ENCODE results near the gene PIGU.
"Not testable (repeated sequence)": the region's sequence is repeated elsewhere in the genome, so short reads cannot be mapped to it uniquely, and the experiment has no call there.

Gene PIGU, protein sequence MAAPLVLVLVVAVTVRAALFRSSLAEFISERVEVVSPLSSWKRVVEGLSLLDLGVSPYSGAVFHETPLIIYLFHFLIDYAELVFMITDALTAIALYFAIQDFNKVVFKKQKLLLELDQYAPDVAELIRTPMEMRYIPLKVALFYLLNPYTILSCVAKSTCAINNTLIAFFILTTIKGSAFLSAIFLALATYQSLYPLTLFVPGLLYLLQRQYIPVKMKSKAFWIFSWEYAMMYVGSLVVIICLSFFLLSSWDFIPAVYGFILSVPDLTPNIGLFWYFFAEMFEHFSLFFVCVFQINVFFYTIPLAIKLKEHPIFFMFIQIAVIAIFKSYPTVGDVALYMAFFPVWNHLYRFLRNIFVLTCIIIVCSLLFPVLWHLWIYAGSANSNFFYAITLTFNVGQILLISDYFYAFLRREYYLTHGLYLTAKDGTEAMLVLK

GRCh38 chr20:34676642-34677373, at the start of gene PIGU:
PIGU (minus strand) TSS chr20:34677092; CDS start chr20:34677085, 7 bp downstream.
- peak; percentile 95 to 96 for DNase-seq

DNA sequence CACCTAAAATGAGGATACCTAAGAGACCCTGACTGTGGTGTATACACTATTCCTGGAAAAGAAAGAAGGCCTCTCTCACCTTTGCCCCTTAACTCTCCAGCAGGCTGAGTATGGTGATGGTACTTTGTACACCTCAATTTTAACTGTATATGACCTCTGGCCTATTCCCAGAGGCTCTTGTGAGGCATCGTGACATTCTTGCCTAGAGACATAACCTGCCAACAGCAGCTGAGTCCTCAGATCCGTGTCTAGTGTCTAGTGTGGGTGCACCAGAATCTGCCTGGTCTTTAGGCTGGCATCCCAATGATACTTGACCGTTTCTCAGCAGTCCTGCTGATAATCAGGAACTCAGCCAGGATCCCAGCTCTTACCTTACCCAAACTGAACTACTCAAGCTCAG, 47.3 kb upstream of the PIGU start:
- DNase-seq: no peak

DNA sequence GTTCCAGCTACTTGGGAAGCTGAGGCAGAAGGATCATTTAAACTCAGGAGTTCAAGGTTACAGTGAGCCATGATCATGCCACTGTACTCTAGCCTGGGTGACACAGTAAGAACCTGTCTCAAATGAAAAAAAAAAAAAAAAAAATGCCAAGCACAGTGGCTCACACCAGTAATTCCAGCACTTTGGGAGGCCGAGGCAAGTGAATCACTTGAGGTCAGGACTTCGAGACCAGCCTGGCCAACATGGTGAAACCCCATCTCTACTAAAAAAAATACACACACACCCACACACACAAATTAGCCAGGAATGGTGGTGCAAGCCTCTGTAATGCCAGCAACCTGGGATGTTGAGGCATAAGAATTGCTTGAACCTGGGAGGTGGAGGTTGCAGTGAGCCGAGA, 45.7 kb upstream of the PIGU start:
- DNase-seq: not testable (repeated sequence)

- no peak for DNase-seq
Measured at GRCh38 chr20:34720266-34720665, 43.4 kb upstream of the PIGU start.

GRCh38 chr20:34719242-34720017, 42.5 kb upstream of the PIGU start:
- DNase-seq: not testable (repeated sequence)

GRCh38 chr20:34717230-34718095, 40.6 kb upstream of the PIGU start:
- DNase-seq: no peak

GRCh38 chr20:34716921-34717229, 40.0 kb upstream of the PIGU start:
- DNase-seq: no peak

DNA sequence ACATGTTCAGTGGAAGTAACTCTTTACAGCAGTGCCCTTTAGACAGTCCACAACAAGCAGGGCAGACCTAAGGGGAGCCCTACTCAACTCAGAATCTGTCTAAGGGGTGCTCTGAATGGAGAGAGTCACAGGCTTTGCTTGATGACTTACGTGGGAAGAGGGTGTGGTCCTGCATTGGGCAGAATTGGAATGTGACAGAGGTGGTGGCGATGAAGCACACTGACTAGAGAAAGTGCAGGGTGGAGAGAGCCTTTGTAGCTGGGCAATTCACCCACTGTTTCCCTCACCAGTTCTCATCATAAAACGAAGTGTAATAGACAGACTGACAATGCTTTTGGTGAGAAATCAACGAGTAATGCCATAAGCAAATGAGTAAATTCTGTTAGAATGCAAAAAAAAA, 38.5 kb upstream of the PIGU start:
- no peak for DNase-seq

GRCh38 chr20:34713944-34714515, 37.1 kb upstream of the PIGU start:
- not testable (repeated sequence) for DNase-seq

DNA sequence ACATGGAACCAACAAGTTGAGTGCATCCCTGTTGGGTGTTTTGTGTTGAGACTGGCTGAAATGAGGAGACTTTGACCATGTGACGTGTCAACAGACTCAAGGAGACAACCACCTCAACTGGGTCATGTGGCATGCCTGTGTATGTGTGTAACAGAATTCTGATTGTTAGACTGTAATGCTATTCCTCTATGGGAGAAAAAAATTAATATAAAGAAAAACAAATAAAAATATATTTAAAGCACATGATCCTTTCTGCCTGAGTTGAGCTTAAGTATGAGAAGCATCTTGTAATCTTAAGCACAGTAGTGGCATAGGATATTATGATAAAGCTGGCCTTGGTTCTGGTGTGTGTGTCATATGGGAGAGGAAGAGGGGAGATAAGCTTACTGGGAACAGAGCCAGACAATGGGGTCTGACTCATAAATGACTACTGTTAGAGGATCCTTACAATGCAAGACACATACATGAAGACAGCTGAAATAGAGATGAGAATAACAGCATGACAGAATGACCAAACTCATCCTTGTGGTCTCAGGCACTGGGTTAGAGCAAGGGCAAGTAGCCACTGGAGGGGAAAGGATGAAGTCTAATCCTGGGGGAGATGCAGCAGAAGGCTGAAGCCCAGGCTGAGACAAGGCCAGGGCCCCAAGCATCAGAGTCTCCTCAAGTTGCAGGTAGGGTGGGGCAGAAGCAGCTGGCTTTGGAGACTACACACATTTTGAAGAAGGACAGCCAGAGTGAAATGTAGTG, 36.5 kb upstream of the PIGU start:
- DNase-seq: peak; percentile 43 to 44

DNA sequence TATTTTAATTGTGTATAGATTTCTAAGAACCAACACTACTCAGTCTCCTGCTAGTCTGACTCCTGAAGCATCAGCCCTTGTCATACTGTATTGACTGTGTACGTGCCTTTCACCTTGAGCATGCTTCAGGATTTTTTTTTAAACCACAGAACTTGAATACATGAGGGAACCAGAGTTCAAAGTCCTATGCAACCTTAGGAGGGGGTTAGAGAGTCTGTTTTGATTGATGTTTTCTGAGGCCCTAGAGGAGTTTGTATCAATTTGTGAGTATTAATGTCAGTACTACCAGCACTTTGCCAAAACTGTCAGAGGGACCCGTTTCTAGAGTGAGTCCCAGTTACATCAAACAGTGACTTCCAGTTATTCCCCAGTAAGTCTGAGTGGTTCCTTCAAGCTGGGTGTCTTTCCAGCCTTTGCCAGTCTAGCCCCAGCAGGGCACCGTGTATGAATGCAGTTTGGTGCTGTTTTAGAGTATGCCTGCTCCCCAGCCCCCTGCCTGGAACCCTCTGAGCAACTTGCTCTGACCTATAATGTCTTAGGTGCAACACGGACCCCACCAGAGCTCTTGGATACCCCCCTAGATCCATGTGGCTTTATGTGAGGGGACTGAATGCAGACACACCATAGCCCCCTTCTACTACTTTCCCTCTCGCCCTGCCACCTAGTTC, 35.8 kb upstream of the PIGU start:
- no peak for DNase-seq

DNA sequence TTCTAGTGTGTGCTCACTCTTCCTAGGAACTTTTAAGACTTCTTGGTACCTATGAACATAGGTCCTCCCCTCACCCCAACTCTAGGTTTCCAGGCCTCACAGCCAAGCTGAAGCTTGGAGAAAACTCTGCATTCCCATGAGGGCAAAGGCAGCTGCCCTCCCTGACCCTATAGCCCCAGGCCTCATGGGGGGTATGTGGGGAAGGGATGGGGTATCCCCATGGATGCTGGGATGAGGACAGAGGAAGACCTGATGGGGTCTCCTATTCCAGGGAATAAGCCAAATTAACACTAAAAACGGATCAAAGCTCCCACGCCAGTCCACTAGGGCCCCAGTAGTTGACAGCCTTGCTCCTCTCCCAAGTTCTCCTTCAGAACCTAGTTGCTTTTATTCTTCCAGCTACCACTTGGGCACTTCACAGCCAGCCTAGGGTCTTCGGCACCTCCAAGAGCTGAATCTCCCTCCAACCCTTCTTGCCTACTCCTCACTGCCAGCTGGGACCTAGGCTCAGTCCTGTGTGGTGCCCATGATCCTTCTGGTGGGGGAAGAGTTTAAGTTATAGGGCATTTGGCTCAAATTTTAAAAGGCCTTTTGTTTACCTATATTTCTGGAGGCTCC, 35.0 kb upstream of the PIGU start:
- no peak for DNase-seq

DNA sequence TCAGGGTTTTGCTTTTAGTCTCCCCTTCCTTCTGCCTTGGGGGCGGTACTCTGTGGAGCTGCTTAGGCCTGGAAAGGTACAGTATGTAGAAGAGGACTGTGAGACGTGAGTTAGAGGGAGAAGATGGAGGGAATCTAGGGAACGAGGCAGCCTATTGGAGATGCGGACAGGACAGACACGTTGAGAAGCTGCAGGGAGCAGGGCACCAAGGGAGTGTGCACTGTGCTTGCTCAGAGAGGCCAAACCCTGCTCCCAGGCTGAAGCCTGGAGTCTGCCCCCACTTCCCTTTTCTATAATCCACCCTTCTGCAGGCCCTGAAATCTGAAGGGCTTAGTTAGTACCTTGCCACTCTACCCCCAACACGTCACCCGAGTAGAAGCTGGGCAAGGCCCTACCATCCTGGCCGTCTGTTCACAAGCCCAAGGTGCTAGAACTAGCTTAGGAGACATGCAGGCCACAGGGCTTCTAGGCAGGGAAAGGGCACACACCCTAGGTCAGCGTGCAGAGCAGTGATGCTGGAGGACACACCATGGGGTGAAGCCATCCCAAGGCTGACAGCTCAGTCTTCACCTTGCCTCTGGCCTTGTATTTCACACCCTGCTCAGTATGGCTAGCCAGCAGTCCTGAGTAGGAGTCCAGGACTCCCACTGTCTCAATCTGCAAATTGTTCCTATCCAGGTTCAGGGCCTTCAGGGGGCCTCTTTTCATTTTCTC, 34.1 kb upstream of the PIGU start:
- no peak for DNase-seq

- no peak for DNase-seq
Measured at GRCh38 chr20:34710568-34710839, 33.6 kb upstream of the PIGU start.

GRCh38 chr20:34709831-34710567, 33.1 kb upstream of the PIGU start:
- peak in 1 of 2 donors; percentile 35 for DNase-seq

DNA sequence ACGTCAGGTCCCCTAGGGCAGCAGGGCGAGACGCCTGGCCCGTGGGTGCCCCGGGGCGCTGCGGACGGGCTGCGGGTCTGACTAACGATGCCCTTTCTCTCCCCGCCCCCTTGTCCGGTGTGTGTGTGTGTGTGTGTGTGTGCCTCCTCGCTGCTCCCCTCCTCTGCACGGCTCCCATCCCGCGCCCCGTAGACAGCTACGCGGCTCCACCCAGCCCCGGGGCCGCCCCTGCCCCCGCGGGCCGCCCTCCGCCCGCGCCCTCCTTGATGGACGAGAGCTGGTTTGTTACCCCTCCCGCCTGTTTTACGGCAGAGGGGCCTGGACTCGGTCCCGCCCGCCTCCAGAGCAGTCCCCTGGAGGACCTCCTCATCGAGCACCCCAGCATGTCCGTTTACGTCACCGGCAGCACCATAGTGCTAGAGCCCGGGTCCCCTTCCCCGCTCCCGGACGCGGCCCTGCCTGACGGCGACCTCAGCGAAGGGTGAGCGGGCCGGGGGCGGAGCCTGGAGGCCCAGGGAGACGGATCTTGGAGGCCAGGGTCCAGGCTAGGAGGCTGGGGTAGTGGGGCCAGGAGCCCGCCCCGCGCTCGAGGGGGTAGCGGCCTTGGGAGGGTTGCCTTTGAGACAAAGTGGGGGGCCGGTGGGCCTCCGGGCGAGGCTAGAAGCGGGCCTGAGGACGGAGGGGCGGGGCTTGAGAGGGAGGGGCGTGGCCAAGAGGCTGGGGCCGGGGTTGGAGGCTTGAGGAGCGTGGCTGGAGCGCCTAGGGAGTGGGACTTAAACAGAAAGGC, 32.3 kb upstream of the PIGU start:
- peak; percentile 56 to 77 for DNase-seq

DNA sequence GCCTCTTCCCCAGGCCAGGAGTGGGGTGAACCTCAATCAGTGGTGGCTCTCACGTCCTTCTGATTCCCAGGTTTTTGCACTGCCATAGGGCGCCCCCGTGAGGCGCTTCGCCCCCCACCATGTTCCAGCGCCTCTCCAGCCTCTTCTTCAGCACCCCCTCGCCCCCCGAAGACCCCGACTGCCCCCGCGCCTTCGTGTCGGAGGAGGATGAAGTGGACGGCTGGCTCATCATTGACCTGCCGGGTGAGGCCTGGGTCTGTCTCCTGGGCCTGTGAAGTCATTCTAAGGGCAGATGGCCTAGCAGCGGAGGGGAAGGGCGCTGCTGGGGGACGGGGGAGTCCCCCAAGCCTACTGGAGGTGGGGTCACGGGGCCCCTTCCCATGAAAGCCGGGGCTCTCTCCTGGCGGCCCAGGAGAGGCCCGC, 31.7 kb upstream of the PIGU start:
- DNase-seq: peak in 1 of 2 donors; percentile 33

Measured in inflammatory macrophage treated with lipopolysaccharide for 1 hour (primary cell).